ENCODE measurements around the gene NAPSA.
"Not testable (repeated sequence)": the region's sequence is repeated elsewhere in the genome, so short reads cannot be mapped to it uniquely, and the experiment has no call there.

The NAPSA gene

DNA sequence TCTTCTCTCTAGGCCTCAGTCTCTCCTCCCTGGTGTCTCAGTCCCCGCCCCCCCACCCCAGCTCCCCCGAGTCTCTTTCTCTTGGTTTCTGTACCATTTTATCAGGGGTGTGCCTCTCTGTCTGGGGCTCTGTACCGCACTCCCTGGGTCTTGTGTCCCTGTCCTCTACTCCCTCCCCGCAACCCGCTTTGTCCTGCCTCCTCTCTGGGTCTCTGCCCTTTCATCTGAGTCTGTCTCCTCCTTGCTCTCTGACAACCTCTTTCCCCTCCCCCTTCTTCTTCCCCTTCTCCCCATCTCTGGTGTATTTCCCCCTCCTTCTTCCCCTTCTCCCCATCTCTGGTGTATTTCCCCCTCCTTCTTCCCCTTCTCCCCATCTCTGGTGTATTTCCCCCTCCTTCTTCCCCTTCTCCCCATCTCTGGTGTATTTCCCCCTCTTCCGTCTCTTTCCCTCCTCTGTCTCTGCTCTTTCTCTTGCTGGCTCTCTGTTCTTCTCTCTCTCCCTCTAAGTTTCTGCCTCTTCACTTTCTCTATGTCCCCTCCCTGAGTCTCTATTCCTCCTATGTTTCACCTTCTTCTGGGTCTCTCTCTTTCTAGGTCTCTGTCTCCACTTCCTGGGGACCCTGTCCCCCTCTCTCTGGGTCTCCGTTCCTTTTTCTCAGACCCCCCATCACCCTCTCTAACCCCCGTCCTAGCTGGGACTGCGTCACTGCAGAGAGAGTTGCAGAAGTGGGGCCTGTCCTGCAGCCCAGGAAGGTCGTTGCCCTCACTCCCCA lies 34.0 kb downstream of the NAPSA start:
- Mint-ChIP-seq H3K27ac (peak overlapping the region; percentile 98 to 100 (median 99)), H3K9me3 (peaks cover 13% of the 10 kb centered on the region), H3K36me3 (ENCODE audit: low read depth) (peaks cover 4% of the 10 kb centered on the region), H3K27me3 (ENCODE audit: low read depth) (peaks cover 30% of the 10 kb centered on the region), H3K4me1 (peaks cover 51% of the 10 kb centered on the region), H3K4me3 (peak overlapping the region; percentile 90 to 94 (median 92))
- TF ChIP-seq, protein P1, sequence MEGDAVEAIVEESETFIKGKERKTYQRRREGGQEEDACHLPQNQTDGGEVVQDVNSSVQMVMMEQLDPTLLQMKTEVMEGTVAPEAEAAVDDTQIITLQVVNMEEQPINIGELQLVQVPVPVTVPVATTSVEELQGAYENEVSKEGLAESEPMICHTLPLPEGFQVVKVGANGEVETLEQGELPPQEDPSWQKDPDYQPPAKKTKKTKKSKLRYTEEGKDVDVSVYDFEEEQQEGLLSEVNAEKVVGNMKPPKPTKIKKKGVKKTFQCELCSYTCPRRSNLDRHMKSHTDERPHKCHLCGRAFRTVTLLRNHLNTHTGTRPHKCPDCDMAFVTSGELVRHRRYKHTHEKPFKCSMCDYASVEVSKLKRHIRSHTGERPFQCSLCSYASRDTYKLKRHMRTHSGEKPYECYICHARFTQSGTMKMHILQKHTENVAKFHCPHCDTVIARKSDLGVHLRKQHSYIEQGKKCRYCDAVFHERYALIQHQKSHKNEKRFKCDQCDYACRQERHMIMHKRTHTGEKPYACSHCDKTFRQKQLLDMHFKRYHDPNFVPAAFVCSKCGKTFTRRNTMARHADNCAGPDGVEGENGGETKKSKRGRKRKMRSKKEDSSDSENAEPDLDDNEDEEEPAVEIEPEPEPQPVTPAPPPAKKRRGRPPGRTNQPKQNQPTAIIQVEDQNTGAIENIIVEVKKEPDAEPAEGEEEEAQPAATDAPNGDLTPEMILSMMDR (IDR thresholded peaks at IDR 0.05; ENCODE audit: unreplicated experiment in 3 of 3), result no peak

DNA sequence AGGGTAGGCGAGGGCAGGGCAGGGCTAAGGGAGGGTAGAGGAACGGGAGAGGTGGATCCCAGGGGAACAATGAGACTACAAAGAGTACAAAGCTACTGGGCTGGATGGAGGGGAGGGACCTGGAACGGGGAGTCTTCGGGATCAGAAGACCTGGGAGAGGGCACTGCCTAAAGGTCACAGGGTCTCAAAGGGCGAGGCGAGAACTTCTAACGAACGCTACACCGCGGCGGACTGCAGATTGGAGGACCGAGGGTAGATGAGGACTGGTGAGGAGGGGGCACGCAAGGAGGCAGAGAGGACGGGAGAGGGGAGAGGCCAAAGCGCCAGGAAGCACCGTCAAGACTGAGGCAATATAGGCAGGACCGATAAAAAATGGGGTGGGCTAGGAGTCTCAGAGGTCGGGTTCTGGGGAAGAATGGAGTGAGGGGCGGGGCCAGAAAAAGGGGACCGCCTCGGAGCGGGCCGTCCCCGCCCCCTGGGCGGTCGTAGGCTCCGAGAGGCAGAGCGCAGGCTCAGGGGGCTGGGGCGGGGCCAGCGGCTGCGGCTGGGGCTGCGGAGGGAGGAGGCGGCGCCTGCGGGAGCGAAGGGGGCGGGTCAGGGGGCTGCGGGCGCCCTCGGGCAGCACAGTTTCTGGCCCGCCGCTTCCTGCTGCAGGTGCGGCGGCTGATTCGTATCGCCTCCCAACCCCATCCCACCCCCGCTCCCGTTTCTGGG lies 34.9 kb downstream of the NAPSA start:
- H3K4me3 Mint-ChIP-seq, result peak overlapping the region; percentile 92 to 94 (median 93)
- H3K9me3 Mint-ChIP-seq, result peaks cover 10% of the 10 kb centered on the region
- TF ChIP-seq, protein P1 (IDR thresholded peaks at IDR 0.05; ENCODE audit: unreplicated experiment in 3 of 3), result no peak
- H3K27me3 Mint-ChIP-seq (ENCODE audit: low read depth), result peaks cover 38% of the 10 kb centered on the region
- H3K36me3 Mint-ChIP-seq (ENCODE audit: low read depth), result no peaks in the 10 kb centered on the region
- peaks cover 55% of the 10 kb centered on the region for H3K4me1 Mint-ChIP-seq
- peak overlapping the region; percentile 91 to 100 (median 98) for H3K27ac Mint-ChIP-seq

DNA sequence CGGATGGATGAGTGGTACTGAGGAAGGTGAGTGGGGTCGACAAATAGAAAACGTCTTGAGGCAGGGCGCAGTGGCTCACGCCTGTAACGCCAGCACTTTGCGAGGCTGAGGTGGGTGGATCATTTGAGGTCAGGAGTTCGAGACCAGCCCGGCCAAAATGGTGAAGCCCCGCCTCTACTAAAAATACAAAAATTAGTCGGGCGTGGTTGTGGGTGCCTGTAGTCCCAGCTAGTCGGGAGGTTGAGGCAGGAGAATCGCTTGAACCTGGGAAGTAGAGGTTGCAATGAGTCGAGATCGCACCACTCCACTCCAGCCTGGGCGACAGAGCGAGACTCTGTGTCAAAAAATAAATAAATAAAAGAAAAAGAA lies 35.5 kb downstream of the NAPSA start:
- H3K27ac Mint-ChIP-seq, result peak overlapping the region; percentile 91 to 98 (median 98)
- peak overlapping the region; percentile 91 to 94 (median 93) for H3K4me3 Mint-ChIP-seq
- H3K36me3 Mint-ChIP-seq (ENCODE audit: low read depth); H3K9me3 Mint-ChIP-seq: not testable (repeated sequence)
- H3K4me1 Mint-ChIP-seq, result peaks cover 55% of the 10 kb centered on the region
- peaks cover 39% of the 10 kb centered on the region for H3K27me3 Mint-ChIP-seq (ENCODE audit: low read depth)

DNA sequence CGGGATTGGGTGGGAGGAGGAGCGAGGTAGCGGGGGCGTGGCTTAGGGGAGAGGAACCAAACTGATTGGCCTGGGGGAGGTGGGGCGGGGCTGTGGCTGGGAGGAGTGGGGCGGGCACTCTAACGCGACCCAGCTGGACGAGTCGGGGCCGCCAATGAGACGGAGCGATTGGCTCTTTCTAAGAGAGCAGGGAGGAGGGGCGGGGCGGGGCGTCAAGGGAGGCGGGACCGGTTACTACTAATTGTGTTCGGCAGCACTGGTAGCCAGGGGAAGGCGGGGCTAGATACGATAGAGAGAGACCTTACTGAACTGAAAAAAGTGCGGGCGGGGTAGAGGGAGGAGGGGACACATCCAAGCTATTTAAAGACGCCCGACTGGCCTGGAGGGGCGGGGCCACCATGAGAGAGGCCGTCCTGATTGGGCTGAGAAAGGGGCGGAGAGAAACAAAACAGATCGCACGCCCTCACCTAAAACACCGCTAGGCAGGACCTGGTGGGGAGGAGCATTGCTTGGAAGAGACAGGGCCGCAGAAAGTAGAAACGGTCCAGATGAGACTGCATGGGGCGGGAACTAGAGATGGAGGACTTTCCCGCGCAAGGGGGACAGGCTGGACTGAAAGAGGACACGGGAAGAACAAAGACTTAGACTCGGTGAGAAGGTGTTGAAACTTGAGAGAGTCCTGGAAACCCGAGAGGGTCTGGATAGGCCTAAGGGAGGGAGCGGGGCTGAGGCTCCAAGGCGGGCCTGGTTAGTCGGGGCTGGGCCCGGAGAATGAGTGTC lies 36.1 kb downstream of the NAPSA start, which contains the start of gene KCNC3:
TSS of gene KCNC3 (minus strand) at position 232 of the 780 bp plus-strand sequence. CDS start 295 bp downstream, outside the sequence.
- H3K27ac Mint-ChIP-seq, result peak within 1 kb of the TSS; percentile 91 to 98 (median 98)
- H3K9me3 Mint-ChIP-seq, result peaks cover 4% of the 10 kb centered on the region
- peak within 1 kb of the TSS; percentile 91 to 94 (median 93) for H3K4me3 Mint-ChIP-seq
- no peaks in the 10 kb centered on the region for H3K36me3 Mint-ChIP-seq (ENCODE audit: low read depth)
- TF ChIP-seq, protein P1 (IDR thresholded peaks at IDR 0.05; ENCODE audit: unreplicated experiment in 3 of 3), result peak in 1 of 3 experiments; percentile 6
- peaks cover 60% of the 10 kb centered on the region for H3K4me1 Mint-ChIP-seq
- peaks cover 43% of the 10 kb centered on the region for H3K27me3 Mint-ChIP-seq (ENCODE audit: low read depth)

DNA sequence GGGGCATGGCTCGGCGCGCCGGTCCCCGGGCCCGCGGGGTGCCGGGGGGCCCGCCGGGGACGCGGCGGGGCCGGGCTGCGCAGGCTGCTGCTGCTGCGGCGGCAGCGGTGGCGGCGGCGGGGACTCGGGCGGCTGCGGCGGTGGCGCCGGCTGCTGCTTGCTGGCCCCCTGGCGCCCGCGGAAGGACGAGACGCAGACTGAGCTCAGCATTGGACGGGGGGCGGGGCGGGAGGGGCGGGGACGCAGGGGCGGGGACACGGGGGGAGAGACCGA lies 36.6 kb downstream of the NAPSA start:
- TF ChIP-seq, protein P1 (IDR thresholded peaks at IDR 0.05; ENCODE audit: unreplicated experiment in 3 of 3), result no peak
- Mint-ChIP-seq H3K36me3 (ENCODE audit: low read depth) (no peaks in the 10 kb centered on the region), H3K4me3 (peak overlapping the region; percentile 91 to 94 (median 93)), H3K27ac (peak overlapping the region in 2 of 3 experiments; percentile 98), H3K9me3 (peaks cover 4% of the 10 kb centered on the region), H3K4me1 (peaks cover 59% of the 10 kb centered on the region), H3K27me3 (ENCODE audit: low read depth) (peaks cover 43% of the 10 kb centered on the region)
